Measurements from ENCODE around the gene ANKRD34B.
"Not testable (repeated sequence)": the region's sequence is repeated elsewhere in the genome, so short reads cannot be mapped to it uniquely, and the experiment has no call there.

ANKRD34B gene

DNA sequence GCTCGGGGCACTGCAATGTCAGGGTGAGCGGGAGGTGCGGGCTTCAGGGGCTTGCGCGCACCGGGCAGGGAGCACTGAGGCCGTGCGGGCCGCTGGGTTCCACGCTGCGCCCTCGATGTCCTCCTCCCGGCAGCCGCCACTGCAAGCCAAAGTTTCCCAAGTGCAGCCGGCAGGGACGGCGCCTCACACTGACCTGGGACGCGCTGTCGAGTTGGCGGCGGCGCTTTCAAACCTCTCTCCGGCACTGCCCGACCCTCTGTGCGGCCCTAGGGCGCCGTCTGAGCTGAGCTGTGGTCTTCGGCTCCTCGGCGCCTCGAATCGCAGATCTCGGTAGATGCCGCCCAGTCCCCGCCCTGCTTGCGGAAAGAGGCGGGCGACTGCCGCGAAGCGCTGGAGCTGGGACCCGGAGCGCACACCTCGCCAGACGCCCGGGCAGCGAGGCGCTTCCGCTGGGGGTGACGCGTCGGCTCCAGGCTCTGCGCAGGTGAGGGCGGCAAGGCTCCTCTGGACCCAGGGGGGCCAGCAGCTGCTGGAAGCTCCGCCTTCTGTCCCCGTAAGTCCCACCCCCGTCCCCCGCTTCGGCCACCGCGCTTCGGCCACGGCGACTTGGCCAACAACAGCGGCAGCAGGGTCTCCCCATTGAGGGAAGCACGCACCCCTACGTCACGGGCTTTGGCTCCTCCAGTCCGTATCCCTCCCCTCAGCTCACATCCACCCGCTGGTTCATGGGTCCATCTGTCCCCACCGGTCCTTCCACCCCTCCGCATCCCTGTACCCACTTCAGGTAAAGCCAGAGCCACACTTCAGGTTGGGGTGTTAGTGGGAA is at the start of gene ANKRD34B:
Gene ANKRD34B (minus strand): TSS at position 320 of the 826 bp plus-strand sequence. CDS start 10,261 bp downstream, outside the sequence.
- no peak for DNase-seq

DNA sequence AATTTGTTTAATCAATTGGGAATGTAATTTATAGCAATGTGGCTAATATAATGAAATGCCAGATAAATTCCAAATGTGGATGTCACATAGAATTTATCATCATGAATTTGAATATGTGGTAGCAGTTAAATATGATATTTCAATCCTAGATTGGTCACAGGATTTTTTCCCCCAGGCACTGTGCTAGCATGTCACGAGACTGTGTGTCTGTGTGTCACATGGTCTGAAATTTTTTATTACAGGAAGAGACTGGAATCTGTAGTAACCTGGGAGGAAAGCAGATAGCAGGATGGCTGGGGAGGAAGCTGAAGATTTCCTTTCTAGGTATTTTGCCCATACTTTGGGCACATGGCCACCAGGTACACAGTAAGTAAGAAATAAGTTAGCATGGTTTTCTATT is 49.0 kb upstream of the ANKRD34B start:
- no peak for DNase-seq

DNA sequence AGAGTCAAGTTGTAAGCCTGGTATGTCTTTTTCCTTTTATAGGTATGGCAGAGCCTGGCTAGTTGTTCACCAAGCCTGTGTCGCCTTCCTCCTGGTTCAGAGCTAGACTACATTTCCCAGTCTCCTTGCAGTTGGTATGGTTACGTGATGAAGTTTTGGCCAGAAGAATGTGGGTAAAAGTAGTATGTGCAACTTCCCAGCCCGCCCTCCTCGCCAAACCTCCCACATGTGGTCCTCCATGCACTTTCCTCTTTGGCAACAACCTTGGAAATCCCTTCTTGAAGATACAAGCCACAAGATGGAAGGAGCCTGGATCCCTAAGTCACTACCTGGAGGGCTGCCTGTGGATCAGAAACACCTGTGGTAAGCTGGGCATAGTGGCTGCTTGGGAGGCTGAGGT is 48.4 kb upstream of the ANKRD34B start:
- no peak for DNase-seq

DNA sequence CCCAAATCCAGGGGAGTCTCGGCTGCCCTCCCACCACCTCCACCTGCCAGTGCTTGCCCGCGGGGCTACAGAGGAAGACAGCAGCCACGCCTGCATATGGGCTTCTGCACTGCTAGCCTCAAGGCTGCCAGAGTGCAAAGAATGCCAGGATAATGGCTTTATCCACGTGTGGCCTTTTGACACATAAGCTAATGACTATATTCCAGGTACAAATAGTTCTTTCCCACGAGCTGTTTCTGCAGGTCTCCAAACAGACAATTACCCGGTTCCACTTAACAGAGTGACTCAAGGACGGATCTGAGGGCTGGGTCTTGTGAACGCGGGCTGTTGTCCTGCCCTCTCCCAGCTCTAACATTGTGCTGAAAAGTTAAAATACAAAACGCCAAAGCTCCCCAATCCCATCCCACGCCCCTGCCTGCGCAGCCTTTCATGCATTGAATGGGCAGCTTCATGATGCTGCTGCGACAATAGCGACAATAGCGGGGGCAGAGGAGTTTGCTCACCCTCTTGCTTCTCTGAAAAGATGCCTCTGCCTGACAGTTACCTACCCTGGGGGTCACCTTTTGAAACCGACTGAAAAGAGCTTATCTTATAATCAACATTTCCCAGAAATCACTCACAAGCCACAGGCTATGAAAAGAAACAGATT is 45.3 kb upstream of the ANKRD34B start:
- DNase-seq = no peak

DNA sequence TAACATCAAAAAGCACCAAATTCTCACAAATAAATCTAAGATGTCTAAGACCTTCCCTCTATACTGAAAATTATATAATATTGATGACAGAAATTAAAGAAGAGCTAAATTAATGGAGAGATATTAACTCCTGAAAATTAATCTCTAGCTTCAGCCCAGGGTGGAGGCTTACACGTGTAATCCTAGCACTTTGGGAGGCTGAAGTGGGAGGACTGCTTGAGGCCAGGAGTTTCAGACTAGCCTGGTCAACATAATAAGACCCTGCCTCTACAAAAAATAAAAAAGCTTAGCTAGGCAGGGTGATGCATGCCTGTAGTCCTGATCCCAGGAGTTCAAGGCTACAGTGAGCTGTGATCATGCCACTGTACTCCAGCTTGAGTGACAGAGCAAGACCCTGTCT is 39.6 kb upstream of the ANKRD34B start:
- DNase-seq = no peak

DNA sequence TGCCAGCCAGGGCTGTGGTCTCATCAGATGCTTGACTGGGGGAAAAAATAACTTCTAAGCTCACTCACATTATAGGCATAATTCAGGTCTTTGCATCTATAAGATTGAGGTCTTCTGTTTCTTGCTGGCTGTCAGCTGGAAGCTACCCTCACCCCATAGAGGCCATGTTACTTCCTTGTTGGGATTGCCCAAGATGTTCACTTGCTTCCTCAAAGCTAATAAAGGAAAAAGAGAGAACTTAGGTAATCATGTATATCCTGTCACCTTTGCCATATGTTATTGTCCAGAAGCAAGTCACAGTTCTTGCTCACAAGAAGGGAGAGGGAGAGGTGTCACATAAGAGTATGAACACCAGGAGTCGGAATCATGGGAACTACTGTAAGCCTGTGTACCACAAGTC is 38.7 kb upstream of the ANKRD34B start:
- DNase-seq = no peak

DNA sequence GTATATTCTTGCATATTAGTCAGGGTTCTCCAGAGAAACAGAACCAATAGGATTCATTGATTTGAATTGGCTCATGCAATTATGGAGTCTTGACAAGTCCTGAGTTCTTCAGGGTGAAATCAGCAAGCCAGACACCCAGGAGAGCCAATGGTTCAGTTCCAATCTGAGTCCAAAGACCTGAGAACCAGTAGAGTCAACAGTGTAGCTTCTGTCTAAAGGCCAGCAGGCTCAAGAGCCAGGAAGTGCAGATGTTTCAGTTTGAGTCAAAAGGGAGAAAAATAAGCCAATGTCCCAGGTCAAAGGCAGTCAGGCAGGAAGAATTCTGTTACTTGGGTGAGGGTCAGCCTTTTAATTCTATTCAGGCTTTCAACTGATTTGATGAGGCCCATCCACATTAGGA is 37.8 kb upstream of the ANKRD34B start:
- DNase-seq = no peak

DNA sequence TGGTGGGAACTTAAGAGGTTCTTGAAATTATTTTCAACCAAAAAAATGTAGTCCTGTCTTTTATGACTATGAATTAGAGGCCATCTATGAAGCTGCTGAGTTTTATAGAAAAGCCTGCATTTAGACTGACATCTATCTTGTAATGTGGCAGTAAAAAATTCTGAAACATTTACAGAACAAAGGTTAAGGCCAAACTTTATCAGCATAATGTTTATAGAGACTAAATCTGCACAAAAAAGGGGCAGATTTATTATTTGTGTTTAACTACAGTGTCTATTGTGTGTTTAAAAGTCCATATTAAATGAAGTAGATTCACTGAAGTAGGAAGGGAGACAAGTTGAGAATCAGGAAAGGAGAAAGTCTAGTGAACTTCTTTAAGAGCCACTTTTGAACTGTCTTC is 37.3 kb upstream of the ANKRD34B start:
- DNase-seq = no peak

DNA sequence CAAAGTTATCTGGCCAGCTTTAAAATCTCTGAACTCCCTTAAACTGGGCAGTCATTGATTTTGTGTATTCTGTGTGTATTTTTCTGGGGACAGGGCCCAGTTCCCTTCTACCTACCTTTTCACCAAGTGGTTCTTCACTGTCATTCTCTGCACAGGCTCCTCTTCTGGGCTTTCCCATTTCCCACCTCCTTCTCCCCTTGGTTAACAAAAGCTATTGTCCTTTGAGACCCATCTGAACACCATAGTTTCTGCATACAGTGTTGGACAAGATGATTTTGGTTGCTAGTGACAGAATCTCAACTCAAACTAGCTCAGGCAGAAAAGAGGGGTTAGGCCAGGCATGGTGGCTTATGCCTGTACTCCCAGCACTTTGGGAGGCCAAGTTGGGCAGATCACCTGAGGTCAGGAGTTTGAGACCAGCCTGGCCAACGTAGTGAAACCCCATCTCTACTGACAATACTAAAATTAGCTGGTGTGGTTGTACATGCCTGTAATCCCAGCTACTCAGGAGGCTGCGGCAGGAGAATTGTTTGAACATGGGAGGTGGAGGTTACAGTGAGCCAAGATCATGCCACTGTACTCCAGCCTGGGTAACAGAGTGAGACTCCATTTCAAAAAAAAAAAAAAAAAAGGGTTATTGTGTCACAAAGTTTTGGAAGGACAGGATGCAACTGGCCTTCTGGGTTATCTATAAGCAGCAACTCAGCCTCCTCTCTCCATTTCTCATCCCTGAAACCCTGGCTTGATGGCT is 31.0 kb upstream of the ANKRD34B start:
- DNase-seq = no peak

DNA sequence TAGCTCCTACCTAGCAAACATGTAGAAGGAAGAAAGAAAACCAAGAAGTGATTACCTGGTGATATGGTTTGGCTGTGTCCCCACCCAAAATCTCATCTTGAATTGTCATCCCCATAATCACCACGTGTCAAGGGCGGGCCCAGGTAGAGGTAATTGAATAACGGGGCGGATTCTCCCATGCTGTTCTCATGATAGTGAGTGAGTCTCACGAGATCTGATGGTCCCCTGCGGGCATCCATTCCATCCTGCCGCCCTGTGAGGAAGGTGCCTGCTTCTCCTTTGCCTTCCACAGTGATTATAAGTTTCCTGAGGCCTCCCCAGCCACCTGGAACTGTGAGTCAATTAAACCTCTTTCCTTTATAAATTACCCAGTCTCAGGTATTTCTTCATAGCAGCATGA is 27.4 kb upstream of the ANKRD34B start:
- no peak for DNase-seq

DNA sequence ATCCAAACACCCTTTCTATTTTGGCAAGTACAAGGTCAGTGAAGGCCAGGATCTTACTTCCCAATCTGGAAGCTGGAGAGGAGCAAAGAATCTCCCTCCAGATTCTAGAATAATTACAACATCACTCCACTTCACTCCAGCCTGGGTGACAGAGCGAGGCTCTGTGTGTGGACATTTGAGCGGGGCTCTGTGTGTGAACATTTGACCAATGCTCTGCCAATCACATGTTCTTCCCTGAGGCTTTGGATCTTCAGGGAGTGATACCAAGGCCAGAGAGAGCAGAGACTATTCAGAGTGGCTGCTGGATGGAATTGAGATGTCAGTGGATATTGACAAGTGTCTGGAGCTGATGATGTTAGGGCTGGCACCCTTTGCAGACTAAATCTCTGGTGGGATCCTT is 24.7 kb upstream of the ANKRD34B start:
- no peak for DNase-seq

DNA sequence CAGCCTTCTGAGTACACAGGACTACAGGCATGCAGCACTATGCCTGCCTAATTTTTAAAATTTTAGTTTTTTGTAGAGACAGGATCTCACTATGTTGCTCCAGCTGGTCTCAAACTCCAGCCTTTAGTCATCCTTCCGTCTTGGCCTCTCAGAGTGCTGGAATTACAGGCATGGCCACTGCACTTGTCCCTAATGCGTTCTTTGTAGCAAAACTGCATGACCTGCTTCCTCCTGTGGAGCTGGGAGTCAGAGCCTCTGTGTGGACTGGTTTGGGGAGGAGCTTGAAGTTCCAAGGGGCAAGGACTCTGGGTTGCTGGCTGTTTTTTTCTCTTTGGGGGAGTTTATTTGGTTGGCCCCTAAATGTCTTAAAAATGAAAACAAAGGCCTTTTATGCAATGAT is 22.7 kb upstream of the ANKRD34B start:
- no peak for DNase-seq

DNA sequence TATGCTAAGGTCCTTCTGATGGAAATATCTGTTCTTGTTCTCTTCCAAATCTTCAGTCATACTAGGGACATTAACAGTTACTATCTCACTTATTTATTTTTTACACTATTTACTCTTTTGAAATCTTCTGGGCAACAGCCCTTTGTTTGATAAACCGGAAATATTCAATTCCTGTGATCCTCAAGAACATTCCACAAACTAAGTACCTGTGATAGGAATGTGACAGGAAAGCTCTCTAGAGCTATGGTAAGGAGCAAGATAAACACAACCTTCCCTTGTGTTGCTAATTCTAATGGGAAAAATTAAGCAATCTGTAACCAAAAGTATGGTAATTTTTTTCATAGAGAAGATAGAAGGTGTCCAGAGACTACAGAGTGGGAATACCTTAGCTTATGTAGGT is 22.0 kb upstream of the ANKRD34B start:
- no peak for DNase-seq

DNA sequence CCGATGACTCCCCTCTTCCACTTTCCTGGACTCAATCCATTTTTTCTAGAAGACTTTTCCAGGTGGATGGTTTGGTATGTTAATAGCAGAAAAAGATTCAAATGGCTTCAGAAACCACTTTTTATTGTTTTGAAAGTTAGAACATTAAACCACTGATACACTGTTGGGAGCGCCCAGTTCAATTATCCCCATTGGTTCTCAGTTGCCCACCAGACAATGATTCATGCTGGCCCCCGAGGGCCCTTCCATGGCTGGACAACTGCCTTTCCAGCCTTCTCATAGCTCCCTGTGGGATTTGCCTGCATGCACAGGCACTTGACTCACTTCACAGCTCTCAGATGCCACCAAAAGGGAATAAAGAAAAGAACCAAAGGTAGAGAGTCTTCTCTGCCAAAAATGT is 21.3 kb upstream of the ANKRD34B start:
- no peak for DNase-seq

DNA sequence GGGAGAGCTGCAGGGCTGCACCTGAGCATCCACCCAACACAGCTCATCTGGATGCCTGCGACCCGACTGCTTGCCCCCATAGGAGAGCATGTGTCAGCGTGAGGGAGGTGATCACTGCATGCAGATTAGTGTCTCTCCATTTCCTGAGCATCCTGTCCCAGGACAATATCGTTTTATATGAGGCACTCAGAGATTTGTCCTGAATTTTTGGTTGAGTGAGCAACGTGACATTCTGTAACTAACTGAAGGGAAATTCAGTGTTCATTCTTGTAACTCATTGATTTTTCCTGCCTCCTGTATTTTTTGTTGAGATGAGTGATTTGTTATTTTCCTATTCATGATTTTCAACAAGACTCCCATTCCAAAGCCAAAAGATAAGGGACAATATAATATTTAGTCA is 20.7 kb upstream of the ANKRD34B start:
- no peak for DNase-seq

DNA sequence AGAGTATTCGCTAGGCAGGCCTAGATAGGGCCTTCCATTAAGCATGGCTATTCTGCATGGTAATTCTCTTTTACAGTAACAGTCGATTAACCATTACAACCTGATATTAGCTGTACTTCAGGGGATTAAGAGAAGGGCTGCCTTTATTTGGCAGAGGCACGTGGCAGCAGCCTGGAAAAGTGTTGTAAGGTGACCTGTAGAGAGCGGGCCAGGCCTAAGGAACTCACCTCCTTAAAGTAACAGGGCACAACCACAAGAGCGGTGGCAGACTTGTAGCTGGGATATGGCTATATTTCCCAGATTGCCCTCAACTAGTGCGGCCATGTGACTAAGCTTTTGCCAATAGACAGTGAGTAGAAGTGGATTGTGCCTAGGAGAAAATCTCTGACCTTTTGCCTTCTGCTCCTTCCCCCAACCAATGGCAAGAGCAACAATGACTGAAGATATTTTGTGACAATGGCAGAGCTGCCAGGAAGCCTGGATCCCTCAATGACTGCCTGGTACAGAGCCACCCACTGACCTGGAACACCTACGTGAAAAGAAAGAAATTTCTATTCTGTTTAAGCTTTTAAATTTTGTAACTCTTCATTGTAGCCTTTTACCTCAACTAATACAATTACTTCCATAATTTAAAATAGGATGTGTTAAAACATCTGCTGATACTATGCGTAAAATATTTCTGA is 18.9 kb upstream of the ANKRD34B start:
- DNase-seq = no peak

DNA sequence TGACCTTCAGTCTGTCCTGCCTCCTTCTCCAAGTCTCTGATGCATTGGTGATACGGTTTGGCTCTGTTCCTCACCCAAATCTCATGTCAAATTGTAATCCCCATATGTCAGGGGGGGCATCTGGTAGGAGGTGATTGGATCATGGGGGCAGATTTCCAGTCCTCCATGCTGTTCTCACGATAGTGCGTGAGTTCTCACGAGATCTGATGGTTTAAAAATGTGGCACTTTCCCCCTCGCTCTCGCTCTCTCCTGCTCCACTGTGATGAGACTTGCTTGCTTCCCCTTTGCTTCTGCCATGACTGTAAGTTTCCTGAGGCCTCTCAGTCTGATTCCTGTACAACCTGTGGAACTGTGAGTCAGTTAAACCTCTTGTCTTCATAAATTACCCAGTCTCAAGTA is 14.7 kb upstream of the ANKRD34B start:
- DNase-seq = no peak

DNA sequence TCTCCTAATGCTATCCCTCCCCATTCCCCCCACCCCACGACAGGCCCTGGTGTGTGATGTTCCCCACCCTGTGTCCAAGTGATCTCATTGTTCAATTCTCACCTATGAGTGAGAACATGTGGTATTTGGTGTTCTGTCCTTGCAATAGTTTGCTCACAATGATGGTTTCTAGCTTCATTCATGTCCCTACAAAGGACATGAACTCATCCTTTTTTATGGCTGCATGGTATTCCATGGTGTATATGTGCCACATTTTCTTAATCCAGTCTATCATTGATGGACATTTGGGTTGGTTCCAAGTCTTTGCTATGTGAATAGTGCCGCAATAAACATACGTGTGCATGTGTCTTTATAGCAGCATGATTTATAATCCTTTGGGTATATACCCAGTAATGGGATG is 10.2 kb upstream of the ANKRD34B start:
- not testable (repeated sequence) for DNase-seq

DNA sequence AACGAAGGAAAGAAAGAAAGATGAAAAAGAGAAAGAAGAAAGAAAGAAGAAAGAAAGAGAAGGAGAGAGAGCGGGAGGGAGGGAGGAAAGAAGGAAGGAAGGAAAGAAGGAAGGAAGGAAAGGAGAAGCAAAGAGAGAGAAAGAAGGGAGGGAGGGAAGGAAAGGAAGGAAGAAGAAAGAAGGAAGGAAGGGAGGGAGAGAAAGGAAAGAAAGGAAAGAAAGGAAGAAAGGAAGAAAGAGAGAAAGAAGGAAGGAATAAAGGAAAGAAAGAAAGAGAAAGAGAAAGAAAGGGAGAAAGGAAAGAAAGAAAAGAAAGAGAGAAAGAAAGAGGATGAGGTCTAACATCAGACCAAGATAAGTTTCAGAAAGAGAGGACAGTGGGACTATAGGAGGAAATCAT is 9.0 kb upstream of the ANKRD34B start:
- DNase-seq = no peak

DNA sequence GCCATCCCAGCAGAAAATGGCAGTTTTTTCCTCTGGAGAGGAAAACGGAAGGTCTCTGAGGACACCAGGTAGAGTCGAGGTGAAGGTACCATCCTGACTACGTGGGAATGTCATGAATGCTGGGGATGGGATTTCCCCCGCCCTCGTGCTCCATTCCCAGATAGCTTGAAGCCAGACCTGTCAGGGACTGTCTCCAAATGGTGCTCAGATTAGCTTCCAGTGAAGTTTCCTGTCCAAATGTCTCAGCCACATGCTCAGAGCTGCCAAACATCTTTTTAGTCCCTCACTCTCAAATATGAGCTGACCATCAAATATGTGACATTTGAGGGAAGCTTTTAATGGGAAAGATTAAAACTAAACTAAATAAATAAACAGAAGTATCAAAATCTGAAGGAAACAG is 7.6 kb upstream of the ANKRD34B start:
- no peak for DNase-seq

DNA sequence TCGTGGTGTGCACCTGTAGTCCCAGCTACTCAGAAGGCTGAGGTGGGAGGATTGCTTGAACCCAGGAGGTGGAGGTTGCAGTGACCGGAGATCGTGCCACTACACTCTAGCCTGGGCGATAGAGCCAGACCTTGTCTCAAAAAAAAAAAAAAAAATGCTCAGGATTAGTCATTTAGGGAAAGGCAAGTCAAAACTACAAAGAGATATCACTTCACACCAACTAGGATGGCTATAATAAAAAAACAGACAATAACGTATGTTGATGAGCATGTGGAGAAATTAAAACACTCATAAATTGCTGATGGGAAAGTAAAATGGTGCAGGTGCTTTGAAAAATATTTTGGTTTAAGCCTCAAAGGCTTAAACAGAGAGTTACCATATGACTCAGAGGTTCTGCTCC is 6.3 kb upstream of the ANKRD34B start:
- no peak for DNase-seq

DNA sequence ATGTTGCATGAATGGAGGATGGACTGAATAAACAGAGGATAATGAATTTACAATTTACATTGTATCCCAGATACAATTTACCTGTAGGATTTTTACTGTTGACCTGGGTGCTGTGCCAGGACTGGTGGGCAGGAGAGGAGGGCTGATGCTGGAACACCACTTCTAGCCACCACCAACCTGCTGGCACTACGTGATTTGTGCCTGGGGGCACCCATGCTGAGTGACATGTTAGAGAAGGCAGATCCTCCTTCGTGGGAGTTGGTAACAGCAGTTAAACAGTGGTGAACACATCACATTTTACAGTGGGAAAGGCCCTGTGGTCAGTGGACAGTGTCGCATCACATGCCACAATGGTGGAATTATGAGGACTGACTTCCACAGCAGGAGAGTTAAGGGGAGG is 3.0 kb upstream of the ANKRD34B start:
- DNase-seq = no peak
